Mucosa of stomach (tissue), 1 donor: ENCODE results near the gene FHOD3.

Source experiments
- H3K27me3 ChIP-seq: one replicate; pipeline ENCODE4 v1.7.0; 2013; ENCODE audit warnings: mild to moderate bottlenecking, low read length; ENCODE audit not compliant: control insufficient read depth, insufficient read depth
- H3K36me3 ChIP-seq: one replicate; pipeline ENCODE4 v1.7.0; 2013; ENCODE audit warnings: low read length; ENCODE audit not compliant: control insufficient read depth, insufficient read depth
- H3K4me1 ChIP-seq: one replicate; pipeline ENCODE4 v1.7.0; 2013; ENCODE audit warnings: mild to moderate bottlenecking, low read length; ENCODE audit not compliant: control insufficient read depth, insufficient read depth
- H3K4me3 ChIP-seq: one replicate; pipeline ENCODE4 v1.7.0; 2013; ENCODE audit warnings: low read length
- H3K9ac ChIP-seq: one replicate; pipeline ENCODE4 v1.7.0; 2013; ENCODE audit warnings: mild to moderate bottlenecking, low read length, moderate library complexity
- H3K9me3 ChIP-seq: one replicate; pipeline ENCODE4 v1.7.0; 2013; ENCODE audit warnings: mild to moderate bottlenecking, low read length, moderate library complexity; ENCODE audit not compliant: control insufficient read depth
- donor health status: Pancreatic carcinoma.

FHOD3 gene

GRCh38 chr18:36527740-36528455, 230.4 kb downstream of the FHOD3 start:
- no peak overlapping the region for H3K9ac ChIP-seq
- H3K36me3 ChIP-seq = no peaks in the 10 kb centered on the region
- H3K4me1 ChIP-seq = no peaks in the 10 kb centered on the region
- no peaks in the 10 kb centered on the region for H3K9me3 ChIP-seq
- H3K27me3 ChIP-seq = no peaks in the 10 kb centered on the region
- no peak overlapping the region for H3K4me3 ChIP-seq

DNA sequence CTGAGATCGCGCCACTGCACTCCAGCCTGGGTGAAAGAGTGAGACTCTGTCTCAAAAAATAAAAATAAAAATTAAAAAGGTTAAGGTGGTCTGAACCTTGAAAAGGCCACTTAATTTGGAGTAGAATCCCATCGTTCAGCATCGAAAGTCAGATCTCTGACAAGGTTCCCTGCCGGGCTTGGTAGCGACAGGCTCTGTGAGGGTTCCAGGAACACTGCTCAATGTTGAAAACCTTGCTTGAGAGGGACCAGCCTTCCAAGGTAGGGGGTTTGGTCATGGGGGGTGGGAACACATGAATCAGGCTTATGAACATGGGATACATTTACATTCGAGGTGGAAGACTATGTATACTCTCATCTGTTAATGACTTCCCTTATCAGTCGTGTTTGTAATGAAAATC, 232.2 kb downstream of the FHOD3 start:
- no peak overlapping the region for H3K9ac ChIP-seq
- H3K27me3 ChIP-seq = no peaks in the 10 kb centered on the region
- no peaks in the 10 kb centered on the region for H3K9me3 ChIP-seq
- H3K36me3 ChIP-seq = no peaks in the 10 kb centered on the region
- no peaks in the 10 kb centered on the region for H3K4me1 ChIP-seq
- H3K4me3 ChIP-seq = no peak overlapping the region

GRCh38 chr18:36530676-36531405, 233.3 kb downstream of the FHOD3 start:
- Histone ChIP-seq H3K36me3 (no peaks in the 10 kb centered on the region), H3K9ac (no peak overlapping the region), H3K9me3 (no peaks in the 10 kb centered on the region), H3K27me3 (no peaks in the 10 kb centered on the region), H3K4me3 (no peak overlapping the region), H3K4me1 (no peaks in the 10 kb centered on the region)

DNA sequence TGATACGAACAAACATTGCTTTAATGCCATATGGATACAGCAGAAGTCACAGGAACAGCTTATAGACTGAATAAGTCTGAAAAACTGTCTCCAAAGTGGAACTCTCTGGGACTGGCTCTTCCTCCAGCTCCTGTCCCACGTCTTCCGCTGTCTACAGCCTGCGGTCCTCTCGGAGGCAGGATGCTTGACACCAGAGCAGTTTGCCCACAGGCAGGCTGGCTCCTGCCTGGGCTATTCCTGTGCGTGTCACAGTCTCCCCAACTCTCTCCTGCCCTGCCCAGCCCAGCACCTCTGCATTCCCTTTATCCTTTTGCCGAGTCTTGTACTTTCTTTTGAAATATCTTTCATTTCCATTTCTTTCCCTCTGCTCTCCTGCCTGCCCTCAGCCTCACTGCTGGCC, 234.1 kb downstream of the FHOD3 start:
- no peak overlapping the region for H3K4me3 ChIP-seq
- no peaks in the 10 kb centered on the region for H3K4me1 ChIP-seq
- H3K9me3 ChIP-seq = no peaks in the 10 kb centered on the region
- no peak overlapping the region for H3K9ac ChIP-seq
- no peaks in the 10 kb centered on the region for H3K36me3 ChIP-seq
- H3K27me3 ChIP-seq = no peaks in the 10 kb centered on the region

DNA sequence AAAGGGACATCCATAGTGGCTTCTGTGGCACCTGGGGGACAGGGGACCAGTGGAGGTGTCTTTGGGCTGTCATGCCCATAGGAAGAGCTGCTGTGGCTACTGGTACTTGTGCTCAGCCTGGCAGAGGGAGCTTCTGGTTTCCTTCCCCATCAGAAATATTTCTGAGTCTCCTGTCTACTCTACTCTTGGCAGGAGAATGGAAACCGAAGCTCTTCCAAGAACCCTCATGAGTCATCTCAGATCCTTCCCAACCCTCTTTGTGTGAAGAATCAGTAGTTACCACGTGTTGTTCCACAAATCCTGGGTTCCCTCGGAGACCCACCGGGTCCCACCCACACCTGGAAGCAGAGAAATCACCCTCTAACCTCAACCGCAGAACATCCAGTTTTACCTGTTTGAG, 234.9 kb downstream of the FHOD3 start:
- Histone ChIP-seq H3K9ac (no peak overlapping the region), H3K27me3 (no peaks in the 10 kb centered on the region), H3K4me1 (no peaks in the 10 kb centered on the region), H3K36me3 (no peaks in the 10 kb centered on the region), H3K9me3 (no peaks in the 10 kb centered on the region), H3K4me3 (no peak overlapping the region)

GRCh38 chr18:36532815-36533214, 235.3 kb downstream of the FHOD3 start:
- H3K9ac ChIP-seq = no peak overlapping the region
- no peaks in the 10 kb centered on the region for H3K27me3 ChIP-seq
- H3K9me3 ChIP-seq = no peaks in the 10 kb centered on the region
- H3K4me1 ChIP-seq = no peaks in the 10 kb centered on the region
- H3K36me3 ChIP-seq = no peaks in the 10 kb centered on the region
- no peak overlapping the region for H3K4me3 ChIP-seq

DNA sequence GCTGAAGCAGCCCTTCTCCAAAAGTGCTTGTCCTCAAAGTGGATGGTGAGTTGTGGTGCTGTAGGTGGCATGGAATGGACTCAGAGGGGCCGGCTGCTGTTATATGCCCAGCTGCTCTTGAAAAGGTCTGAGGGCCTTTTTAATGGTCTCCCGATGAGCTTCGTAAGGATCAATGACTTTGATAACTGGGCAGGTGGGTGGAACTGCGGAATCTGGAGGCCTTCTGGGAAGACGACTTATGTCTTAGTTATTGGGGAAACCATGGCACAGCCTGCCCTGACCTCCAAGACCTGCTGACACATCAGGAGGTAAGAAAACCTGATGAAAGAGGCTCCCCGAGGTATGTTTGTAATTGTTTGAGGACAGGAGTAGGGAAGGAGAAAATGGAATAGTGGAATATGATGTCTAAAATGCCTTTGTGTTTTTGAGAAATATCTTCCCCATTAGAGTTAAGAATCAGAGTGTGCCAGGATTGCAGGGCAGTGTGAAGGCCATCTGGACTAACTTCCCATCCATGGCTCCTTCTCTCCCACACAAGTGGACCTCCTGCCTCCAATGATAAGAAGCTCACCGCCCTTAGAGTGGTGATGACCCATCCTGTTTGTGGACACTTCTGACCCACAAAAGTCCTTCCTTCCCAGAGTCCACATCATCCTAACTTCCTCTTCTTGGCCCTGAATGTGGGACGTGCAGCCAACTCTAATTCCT, 236.1 kb downstream of the FHOD3 start:
- H3K4me3 ChIP-seq = no peak overlapping the region
- H3K9me3 ChIP-seq = no peaks in the 10 kb centered on the region
- no peak overlapping the region for H3K9ac ChIP-seq
- no peaks in the 10 kb centered on the region for H3K36me3 ChIP-seq
- no peaks in the 10 kb centered on the region for H3K27me3 ChIP-seq
- H3K4me1 ChIP-seq = no peaks in the 10 kb centered on the region

DNA sequence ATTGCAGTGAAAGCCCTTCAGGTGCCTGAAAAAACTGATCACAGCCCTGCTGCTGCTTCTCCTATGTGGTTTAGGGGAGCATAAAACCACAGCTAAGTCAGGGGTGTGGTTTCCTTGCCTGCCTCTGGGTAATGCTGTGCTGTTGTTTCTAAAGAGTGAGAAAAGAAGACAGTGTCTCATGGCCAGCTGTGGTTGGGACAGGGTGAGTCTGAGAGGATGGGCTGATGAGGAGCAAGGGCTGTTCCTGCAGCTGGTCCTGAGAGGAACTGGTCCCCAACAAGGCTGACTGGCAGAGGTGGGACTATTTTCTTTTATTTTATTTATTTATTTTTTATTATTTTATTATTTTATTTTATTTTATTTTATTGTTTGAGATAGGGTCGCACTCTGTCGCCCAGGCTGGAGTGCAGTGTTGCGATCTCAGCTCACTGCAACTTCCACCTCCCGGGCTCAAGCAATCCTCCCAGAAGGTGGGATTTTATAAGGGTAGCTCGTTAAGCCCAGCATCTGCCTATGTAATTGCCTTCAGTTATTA, 236.7 kb downstream of the FHOD3 start:
- Histone ChIP-seq H3K9ac (no peak overlapping the region), H3K4me1 (no peaks in the 10 kb centered on the region), H3K4me3 (no peak overlapping the region), H3K36me3 (no peaks in the 10 kb centered on the region), H3K27me3 (no peaks in the 10 kb centered on the region), H3K9me3 (no peaks in the 10 kb centered on the region)

DNA sequence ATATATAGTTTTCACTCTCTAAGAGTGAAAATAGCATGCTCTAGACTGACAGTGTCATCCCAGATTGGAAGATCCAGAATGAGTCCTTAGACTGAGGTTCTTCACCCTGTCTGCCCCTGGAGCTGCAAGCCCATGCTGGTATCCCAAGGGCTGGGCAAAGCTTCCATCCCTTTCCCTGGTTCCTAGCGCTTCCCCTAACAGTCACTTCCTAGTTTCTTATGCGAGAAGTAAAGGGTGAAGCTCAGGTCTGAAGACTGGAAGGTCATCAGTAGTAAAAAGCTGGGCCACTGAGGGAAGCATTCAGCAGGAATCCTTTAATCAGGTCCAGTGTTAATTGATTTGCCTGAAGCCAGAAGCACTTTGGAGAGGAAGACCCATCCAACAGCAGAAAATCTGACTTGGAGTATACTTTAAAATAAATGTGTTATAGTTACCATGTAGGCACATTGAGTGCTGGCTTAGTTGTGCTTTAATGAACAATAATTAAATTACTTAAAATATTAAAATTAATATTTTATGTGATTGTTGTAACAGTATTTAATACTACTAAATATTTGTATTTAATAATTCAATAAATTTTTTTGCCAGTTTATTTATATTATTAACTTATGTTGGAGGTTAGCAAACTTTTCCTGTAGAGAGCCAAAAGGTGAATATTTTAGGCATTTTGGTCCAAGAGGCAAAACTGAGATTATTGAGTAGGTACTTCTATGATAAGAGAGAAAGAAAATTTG, 237.9 kb downstream of the FHOD3 start:
- H3K36me3 ChIP-seq = no peaks in the 10 kb centered on the region
- H3K9me3 ChIP-seq = no peaks in the 10 kb centered on the region
- no peaks in the 10 kb centered on the region for H3K27me3 ChIP-seq
- H3K9ac ChIP-seq = no peak overlapping the region
- no peak overlapping the region for H3K4me3 ChIP-seq
- H3K4me1 ChIP-seq = no peaks in the 10 kb centered on the region

- H3K4me1 ChIP-seq = no peaks in the 10 kb centered on the region
Observed at GRCh38 chr18:36536426-36536825, 238.9 kb downstream of the FHOD3 start.

GRCh38 chr18:36537289-36537688, 239.8 kb downstream of the FHOD3 start:
- H3K9ac ChIP-seq = no peak overlapping the region
- H3K4me3 ChIP-seq = no peak overlapping the region
- H3K9me3 ChIP-seq = no peaks in the 10 kb centered on the region
- no peaks in the 10 kb centered on the region for H3K27me3 ChIP-seq
- no peaks in the 10 kb centered on the region for H3K36me3 ChIP-seq
- no peaks in the 10 kb centered on the region for H3K4me1 ChIP-seq

More at GRCh38 chr18:36536426-36536825, 238.9 kb downstream of the FHOD3 start:
- Histone ChIP-seq H3K9me3 (no peaks in the 10 kb centered on the region), H3K4me3 (no peak overlapping the region), H3K9ac (no peak overlapping the region), H3K36me3 (no peaks in the 10 kb centered on the region), H3K27me3 (no peaks in the 10 kb centered on the region)
